AG10803 (cell line): ENCODE measurements around the gene SLC23A3.

Experiments used
- DNase-seq: peaks from one replicate; pipeline ENCODE4 v3.0.0; 2010; ENCODE audit warnings: low read depth
- H3K4me3 ChIP-seq: 2 replicates; pipeline ENCODE4 v1.5.1; 2011; ENCODE audit warnings: mild to moderate bottlenecking, low read length, control low read depth
- TF ChIP-seq, protein P1 (sequence below): conservative IDR thresholded peaks from 2 replicates; pipeline ENCODE4 v1.5.1; 2011; ENCODE audit warnings: mild to moderate bottlenecking, low read length, control low read depth, inconsistent platforms

The SLC23A3 gene, protein sequence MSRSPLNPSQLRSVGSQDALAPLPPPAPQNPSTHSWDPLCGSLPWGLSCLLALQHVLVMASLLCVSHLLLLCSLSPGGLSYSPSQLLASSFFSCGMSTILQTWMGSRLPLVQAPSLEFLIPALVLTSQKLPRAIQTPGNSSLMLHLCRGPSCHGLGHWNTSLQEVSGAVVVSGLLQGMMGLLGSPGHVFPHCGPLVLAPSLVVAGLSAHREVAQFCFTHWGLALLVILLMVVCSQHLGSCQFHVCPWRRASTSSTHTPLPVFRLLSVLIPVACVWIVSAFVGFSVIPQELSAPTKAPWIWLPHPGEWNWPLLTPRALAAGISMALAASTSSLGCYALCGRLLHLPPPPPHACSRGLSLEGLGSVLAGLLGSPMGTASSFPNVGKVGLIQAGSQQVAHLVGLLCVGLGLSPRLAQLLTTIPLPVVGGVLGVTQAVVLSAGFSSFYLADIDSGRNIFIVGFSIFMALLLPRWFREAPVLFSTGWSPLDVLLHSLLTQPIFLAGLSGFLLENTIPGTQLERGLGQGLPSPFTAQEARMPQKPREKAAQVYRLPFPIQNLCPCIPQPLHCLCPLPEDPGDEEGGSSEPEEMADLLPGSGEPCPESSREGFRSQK

DNA sequence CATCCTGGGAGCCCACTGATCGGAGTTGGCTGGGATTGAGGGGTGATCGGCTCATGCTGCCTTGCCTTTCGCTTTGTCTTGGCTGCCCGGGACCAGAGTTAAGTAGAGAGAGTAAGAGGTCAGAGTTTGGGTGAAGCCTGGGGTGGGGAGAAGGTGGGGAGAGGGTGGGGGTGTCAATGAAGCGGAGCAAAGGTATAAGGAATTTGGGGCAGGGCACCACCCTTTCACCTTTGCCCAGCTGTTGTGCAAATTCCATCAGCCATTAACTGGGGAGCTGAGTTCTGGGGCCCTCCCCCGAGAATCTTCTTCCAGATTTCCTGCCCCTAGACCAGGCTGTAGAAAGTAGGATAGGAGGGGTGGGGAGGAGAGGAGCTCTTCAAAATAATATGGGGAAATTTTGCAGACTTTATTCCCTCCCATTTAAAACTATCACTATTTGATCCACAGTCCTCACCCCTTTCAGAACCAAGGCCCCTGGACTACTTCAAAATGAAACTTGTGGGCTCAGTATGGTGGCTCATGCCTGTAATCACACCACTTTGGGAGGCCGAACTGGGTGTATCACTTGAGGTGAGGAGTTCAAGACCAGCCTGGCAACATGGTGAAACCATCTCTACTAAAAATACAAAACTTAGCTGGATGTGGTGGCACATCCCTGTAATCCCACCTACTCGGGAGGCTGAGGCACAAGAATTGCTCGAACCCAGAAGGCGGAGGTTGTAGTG lies at the start of gene SLC23A3:
Gene SLC23A3, minus strand, starts transcription at position 100 of the 725 bp plus-strand sequence. Its CDS starts 45 bp downstream, at position 55.
- TF ChIP-seq, protein P1, sequence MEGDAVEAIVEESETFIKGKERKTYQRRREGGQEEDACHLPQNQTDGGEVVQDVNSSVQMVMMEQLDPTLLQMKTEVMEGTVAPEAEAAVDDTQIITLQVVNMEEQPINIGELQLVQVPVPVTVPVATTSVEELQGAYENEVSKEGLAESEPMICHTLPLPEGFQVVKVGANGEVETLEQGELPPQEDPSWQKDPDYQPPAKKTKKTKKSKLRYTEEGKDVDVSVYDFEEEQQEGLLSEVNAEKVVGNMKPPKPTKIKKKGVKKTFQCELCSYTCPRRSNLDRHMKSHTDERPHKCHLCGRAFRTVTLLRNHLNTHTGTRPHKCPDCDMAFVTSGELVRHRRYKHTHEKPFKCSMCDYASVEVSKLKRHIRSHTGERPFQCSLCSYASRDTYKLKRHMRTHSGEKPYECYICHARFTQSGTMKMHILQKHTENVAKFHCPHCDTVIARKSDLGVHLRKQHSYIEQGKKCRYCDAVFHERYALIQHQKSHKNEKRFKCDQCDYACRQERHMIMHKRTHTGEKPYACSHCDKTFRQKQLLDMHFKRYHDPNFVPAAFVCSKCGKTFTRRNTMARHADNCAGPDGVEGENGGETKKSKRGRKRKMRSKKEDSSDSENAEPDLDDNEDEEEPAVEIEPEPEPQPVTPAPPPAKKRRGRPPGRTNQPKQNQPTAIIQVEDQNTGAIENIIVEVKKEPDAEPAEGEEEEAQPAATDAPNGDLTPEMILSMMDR: no peak
- no peak within 1 kb of the TSS for H3K4me3 ChIP-seq
- DNase-seq: no peak

DNA sequence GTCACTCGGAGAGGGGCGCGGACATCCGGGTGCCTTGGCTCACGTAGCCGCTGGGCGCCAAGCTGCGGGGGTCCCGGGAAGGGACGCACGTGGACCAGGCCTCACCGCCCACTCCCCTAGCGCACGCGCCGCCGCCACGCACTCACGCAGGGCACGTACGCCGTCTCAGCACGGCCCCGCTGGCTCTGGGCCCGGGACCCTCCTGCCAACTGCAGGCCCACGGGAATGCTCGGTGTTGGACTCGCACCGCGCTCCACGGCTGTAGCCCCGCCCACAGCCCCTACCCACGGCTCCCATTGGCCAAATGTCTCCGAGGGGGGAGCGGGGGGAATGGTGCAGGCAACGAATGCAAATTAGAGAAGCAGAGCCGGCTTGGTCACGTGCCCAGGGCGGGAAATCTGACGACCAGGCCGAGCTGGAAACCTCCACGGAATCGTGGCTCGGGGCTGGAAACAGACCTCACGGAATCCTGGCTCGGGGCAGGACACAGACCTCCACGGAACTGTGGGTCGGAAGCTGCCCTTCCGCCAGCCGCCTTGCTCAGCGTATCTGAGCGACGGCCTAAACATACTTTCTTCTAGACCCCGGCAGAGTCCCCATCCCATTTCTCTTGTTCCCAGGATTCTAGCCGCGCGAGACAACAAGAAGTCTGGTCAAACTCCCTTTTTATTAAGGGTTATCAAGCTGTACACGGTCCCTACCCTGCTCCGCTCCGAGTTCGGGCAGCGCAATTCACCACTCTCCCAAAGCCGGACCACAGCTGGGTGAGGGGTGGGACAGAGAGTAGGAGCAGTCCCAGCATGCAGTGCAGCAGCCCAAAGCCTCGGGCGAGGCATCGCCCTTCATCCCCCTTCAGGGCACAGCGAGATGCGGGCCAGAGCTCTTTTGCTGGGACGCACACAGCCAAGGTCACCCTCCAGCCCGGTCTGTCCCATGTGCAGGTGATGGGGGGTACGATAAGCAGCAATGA lies 49.2 kb upstream of the SLC23A3 start, which contains the start of gene ABCB6:
Gene ABCB6, minus strand, starts transcription at position 227 of the 970 bp plus-strand sequence. CDS start 285 bp downstream, outside the sequence.
- peak; percentile 92 for DNase-seq
- TF ChIP-seq, protein P1: no peak
- peak within 1 kb of the TSS; percentile 68 for H3K4me3 ChIP-seq

DNA sequence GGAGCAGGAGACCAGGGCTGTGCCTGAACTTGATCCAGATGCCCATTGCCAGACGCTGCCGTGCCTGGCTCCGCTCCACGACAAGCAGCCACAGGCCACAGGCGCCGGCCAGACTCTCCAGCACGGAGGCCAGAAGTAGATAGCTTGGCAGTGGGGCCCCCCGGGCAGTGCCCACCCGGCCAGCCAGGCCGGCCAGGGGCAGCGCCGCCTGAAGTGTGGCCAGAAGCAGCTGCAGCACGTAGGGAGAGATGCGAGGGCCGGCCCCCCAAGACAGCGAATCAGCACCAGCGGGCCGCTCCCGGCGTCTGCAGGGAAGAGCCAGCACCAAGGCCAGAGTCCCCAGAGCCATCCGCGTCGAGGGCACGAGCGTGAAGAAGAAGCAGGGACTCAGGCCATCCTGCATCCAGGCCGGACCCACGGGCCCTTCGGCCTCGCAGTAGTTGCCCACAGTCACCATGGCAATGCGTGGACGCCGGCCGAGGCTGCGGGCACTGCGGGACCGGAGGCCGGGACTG lies 48.4 kb upstream of the SLC23A3 start:
- TF ChIP-seq, protein P1: no peak
- H3K4me3 ChIP-seq: peak overlapping the region; percentile 68
- peak; percentile 74 for DNase-seq

DNA sequence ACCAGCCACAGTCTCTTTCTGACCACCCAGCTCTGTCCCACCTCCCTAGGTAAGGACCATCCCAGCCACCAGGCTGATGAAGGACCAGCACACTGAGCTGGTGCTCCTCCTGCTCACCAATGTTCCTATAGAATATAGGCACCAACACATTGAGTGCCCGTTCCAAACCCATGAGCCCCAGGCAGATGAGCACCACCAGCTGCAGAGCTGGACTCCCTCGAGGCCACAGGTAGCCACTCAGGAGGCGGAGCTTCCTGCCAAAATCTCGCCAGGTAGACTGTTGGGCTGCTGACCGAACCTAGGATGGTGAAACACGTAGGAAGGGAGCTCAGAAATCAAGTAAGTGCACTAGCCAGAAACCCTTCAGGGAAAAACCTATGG lies 46.7 kb upstream of the SLC23A3 start:
- no peak overlapping the region for H3K4me3 ChIP-seq
- TF ChIP-seq, protein P1: no peak

DNA sequence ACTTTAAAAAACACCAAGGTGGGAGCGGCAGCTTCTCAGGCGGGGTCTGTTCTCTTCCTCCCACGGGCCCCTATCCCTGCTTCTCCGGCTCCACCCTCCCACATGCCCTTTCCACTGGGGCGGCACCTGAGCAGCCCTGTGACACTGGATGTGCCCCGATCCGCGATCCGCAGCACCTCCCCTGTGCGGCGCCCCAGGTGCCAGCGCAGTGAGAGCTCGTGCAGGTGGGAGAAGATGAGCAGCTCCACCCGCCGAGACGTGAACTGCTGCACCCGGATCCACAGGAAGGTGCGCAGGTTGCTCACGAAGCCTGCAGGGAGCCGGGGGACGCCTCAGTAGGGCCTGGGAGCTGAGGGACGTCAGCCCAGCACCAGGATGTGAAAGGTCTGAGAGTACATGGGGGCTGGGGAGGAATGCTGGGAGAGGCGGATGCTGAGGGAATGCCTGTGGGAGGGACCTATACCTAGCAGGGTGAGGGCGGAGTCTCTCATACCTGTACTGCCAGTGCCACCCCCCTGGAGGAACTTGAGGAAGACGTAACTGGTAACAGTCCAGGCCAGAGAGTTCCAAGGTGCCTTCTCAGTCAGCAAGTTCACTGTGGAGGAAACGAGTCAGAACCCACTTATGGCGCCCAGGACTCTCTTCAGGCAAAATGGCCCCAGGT lies 46.2 kb upstream of the SLC23A3 start:
- TF ChIP-seq, protein P1: no peak
- no peak overlapping the region for H3K4me3 ChIP-seq
- DNase-seq: no peak

More for the DNA sequence above, 46.7 kb upstream of the SLC23A3 start:
- no peak for DNase-seq

DNA sequence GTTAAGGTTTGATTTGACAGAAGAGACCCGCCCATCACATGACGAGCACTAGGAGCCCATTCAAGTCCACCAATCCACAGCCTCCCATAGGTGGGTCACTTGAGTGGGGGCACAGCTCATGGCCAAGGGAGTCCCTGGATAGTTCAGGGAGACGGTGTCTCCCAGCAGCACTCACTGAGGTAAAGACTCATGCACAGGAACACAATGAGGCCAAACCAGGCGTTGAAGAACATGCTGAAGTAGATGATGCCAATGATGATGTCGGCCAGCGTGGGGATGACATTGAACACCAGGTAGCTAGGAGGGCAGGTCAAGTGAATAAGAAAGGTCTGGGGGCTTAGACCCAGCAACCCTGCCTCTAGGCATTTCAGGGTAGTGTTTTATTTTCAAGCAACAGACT lies 45.0 kb upstream of the SLC23A3 start:
- H3K4me3 ChIP-seq: no peak overlapping the region
- no peak for DNase-seq
- TF ChIP-seq, protein P1: no peak
